RKO (cell line): ENCODE data around the gene NEK6.

Experiments
- DNase-seq: peaks from one replicate; pipeline ENCODE4 v3.0.0-alpha.2; 2016; ENCODE audit warnings: low spot score

The NEK6 gene

DNA sequence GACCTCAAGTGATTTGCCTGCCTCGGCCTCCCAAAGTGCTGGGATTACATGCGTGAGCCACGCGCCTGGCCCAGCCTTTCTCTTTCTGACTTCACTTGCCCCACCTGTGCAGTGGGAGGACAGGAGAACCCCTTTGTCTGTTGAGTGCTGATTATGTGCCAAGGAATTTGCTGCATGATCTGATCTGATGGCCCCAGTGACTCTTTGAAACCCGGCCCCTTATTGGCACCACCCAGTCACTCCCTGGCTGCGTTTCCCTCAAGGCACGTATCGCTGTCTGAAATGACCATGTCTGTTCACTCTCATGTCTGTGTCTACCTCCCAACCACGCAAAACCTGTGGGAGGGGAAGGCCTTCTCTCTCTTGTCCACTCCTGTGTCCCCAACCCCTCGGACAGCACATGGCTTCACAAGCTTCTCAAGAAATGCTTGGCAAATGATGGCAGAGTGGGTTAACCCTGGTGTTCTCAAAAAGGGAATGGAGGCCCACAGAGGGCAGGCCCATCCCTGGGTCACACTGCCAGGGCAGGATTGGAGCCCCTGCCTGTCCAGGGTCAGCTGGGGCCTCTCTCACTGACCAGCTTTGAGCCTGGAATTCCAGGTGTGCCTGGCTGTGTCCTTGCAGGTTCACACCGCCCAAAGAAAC lies 21.9 kb downstream of the NEK6 start:
- no peak for DNase-seq

- no peak for DNase-seq
Measured at GRCh38 chr9:124280176-124280691, 22.5 kb downstream of the NEK6 start.

- DNase-seq = no peak
Measured at GRCh38 chr9:124281931-124282371, 24.2 kb downstream of the NEK6 start.

DNA sequence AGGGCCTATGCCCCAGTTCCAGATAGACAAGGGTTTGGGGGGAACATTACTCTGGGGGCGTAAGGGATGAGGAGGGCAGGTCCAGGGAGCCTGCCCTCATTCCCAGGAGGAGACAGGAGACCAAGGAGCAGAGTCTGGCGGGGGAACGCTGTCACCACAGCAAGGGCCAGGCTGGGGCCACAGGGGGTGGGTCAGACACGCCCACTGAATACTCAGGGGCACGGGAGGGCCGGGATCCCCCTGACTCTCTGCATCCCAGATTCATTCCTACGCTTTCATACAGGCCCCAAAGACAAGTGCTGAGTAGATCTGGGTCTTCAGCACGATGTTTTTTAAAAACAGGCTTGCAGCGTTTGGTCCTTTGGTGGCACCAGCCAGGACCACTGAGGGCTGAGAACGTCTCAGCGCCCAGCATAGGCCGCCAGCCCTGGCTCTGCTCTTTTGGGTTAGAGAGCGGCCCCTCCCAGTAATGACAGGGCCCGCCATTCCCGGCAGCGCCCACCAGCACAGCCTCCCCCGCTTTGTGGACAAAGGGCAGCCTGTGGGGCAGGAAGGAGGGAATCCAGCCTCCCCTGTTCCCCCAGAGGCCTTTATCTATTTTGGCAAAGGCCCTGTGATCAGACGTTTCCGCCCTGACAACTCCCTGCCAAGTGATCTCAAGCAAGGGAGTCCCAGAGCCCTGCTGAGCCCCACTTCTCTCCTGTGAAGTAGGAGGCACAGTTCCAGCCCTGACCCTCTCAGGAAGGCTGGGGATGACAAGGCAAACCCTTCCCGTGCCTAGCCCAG lies 24.9 kb downstream of the NEK6 start:
- no peak for DNase-seq

DNA sequence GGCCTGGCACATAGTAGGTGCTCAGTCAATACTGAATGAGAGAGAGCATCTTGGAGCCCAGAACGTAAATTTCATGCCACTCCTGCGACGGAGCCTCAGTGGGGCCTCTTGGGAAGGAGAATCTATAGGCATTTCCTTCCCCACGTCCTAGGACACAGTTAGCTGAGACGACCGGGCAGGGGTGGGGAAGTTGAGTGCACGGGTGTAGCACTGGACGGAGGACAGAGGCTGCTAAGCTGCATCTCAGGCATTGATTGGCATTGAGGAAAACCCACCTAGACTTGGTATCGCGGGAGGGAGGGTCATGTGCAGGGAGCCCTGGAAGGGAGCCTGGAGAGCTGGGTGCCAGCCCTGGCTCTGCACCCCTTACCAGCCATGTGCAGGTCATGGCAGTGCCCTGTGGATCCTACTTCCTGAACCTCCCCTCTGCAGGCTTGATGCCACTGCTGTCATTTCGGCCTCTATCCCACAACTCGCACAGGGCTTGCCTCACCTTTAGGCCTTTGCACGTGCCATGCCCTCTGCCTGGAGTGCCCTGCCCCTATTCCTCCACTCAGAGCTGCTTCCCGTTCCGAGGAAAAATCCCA lies 25.6 kb downstream of the NEK6 start:
- no peak for DNase-seq

DNA sequence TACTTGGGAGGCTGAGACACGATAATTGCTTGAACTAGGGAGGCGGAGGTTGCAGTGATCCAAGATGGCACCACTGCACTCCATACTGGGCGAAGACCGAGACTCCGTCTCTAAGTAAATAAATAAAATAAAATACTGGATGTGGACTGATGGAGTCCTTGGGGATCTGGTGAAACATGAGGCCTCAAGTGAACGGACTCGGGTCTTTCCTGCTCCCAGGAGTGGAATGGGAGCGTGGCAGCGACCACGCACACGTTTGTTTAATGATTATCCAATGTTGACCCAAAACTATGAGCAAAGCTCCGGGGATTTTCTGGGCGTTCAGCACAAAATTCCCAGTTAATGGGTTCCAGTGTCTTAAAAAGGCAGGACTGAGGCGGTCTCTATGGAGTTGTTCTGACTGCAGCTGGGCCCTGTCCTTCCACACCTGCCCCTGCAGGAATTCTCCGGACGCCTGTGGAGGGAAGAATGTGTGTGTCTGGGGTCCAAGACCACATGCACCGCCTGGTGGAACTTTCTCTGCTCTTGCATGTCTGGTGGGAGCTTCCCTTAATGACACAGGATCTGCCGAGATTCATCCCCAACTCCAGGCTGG lies 26.6 kb downstream of the NEK6 start:
- DNase-seq = no peak

GRCh38 chr9:124284940-124285441 lies 27.2 kb downstream of the NEK6 start:
- DNase-seq = no peak

DNA sequence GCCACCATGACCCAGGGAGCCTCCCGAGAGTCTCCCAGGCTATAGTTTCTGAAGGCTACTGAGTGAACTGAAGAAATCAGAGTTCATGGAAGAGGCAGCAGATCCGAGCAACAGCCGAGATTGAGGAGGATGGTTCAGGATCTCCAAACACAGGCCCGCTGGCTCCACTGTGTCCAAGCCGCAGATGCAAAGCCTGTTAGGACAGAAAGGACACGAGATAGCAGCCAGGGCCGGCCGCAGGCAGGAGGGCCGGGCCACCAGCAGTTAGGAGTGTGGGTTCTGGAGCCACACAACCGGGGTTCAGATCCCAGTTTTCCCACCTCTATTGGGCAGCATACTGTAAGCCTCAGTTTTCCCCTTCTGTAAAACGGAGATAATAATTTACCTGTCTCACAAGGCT lies 27.7 kb downstream of the NEK6 start:
- DNase-seq = no peak

GRCh38 chr9:124285903-124286291 lies 28.1 kb downstream of the NEK6 start:
- no peak for DNase-seq

DNA sequence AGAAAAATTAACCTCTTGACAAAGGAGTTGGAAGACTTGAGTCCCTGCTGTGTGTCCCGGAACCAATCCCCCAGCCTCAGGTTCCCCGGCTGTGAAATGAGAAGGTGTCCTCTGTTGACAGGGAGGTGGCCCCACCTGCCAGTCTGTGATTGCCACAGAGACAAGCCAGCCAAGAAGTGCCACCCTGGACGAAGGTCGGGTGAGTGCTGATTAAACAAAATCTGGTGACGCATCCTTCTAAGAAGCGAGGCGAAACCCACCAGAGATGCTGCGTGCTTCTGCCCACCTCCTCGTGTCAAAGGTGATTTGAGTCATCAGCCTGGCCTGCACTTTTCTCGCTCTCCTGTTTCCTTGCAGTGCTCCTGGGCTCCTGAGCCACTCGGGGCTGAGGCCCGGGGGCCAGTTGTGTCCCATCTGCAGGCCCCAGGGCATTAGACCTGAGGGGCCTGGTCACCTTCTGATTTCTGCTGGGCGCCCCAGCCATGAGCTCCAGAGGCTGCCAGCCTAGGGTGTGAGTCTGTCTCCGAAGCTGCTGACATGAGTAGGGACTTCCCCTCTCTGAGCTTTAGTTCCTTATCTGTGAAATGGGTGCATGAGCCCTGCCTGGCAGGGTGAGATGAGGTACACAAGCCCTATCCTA lies 28.7 kb downstream of the NEK6 start:
- no peak for DNase-seq

DNA sequence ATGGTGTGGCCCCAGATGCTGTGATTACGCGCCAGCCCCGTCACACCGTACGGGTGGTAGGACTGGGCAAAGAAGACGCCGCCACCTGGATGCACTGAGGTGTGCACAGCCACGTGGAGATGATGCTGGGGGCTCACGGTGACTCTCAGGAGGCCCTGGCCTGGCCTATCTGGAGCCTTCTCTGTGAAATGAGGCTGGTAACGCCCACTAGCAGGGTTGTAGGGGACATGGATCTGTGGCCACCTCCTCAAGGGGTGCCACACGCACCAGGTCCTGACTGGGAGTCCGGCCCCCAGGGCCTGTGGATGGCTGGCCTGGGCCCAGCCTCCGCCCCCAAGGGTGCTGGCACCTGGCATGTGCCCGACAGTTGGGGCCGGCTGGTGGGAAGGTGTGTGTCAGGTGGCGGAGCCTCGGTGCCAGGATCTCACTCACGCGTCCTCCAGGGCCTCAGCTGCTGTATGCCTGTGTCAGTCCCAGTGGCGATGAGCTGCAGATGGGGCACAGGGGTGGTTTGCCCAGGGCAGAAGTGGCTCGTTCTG lies 32.4 kb downstream of the NEK6 start:
- no peak for DNase-seq

DNA sequence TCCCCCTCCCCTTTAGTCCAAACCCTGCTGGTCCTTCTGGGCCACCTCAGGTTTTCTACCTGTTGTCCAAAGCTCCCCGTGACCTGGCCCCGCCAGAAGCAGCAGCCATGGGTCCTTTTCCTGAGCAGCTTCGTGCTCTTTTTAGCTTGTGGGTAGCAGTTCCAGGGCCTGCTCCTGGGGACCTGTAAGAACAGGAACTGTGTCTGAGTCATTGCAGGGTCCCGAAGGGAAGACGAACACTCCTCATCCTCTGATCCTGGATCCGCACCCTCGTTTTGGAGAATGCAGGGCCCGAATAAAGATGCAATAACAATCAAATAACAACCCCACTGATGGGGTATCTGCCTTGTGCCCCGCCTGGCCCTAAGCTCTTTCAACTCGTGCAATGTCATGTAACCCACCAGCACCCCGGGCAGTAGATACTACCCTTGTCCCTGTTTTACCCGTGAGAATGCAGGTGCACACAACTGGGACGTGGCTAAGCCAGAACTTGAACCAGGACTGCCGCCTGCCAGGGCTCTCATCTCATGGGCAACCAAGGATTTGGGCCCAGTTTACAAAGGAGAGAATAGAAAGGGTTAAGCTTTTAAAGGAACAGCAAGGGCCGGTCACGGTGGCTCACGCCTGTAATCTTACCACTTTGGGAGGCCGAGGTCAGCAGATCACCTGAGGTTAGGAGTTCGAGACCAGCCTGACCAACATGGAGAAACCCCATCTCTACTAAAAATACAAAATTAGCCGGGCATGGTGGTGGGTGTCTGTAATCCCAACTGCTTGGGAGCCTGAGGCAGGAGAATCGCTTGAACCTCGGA lies 33.2 kb downstream of the NEK6 start:
- DNase-seq = no peak

- DNase-seq = no peak
Measured at GRCh38 chr9:124291801-124292396, 34.1 kb downstream of the NEK6 start.

DNA sequence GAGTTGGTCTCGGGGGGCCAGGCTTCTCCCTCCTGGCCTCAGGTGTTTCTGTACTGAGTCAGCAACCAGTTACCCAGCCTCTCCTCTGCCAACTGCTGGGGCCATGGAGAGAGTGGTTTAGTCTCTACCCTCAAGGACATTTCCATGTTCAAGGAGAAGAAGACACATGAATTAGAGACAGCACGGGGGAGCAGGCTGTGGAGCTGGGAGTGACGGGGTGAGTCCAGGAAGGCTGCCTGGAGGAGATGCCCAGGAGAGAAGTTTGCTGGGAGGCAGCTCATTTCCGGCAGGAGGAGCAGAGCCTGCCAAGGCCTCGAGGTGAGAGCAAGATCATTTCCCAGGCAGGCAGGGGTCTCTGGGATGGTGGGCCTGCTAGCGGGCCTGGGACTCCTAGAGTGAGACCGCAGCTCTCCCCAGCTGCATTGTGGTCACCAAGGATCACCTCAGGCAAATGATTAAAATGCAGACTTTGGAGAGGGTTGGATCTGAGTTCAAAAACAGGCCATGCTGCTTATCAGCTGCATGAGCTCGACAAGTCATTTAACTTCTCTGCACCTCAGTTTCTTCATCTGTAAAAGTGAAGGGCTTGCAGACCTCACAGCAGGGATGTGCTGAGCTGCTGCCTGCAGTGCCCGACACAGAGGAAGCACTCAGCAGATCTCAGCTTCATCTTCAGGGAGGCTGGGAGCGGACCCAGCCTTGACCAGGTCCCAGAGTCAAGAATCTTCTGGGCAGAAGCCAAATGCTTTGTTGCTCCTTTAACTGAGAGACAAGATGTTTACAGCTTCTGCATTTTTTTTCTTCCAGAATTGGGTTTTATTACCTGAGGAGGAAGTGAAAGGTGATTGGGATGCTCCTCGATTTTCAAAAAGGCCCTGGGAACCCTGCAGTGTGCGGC lies 35.2 kb downstream of the NEK6 start:
- DNase-seq = no peak

DNA sequence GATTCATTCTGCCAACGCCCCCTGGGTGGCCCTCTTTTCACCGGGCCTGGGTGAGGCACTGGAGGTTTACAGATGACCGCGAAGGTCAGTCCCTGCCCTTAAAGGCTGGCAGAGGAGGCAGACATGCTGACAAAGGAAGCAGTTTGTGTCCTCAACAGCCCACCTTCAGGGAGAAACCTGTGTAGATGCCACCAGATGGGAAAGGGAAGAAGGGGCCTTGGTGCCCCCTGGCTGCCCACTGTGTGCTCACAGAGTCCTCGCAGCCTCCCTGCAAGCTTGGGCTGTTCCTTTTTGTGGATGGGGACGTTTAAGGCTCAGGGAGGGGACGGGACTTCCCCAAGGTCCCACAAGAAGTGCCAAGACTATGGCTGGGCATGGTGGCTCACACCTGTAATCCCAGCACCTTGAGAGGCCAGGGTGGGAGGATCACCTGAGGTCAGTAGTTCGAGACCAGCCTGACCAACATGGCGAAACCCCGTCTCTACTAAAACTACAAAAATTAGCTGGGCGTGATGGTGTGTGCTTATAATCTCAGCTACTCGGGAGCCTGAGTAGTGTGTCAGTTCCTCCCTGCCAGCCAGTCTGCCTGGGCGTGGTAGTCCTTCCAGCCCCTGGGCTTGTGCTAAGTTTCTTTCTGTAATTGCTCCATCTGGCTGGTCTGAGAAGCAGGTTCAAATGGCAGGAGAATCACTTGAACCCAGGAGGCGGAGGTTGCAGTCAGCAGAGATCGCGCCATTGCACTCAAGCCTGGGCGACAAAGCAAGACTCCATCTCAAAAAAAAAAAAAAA lies 36.2 kb downstream of the NEK6 start:
- DNase-seq = no peak

- no peak for DNase-seq
Measured at GRCh38 chr9:124295159-124295794, 37.5 kb downstream of the NEK6 start.

- no peak for DNase-seq
Measured at GRCh38 chr9:124296094-124296493, 38.3 kb downstream of the NEK6 start.
